ENCODE measurements around the gene TBL2. TPM values are rescaled to one million over a fixed set of nuclear protein-coding genes. Genes with fewer than 3 reads are reported as not detected.
"Not testable (repeated sequence)": the region's sequence is repeated elsewhere in the genome, so short reads cannot be mapped to it uniquely, and the experiment has no call there.

TBL2 gene
- total RNA-seq, 4 donors from 2014 or later: 19.1 to 52.5 (median 38.2) TPM

DNA sequence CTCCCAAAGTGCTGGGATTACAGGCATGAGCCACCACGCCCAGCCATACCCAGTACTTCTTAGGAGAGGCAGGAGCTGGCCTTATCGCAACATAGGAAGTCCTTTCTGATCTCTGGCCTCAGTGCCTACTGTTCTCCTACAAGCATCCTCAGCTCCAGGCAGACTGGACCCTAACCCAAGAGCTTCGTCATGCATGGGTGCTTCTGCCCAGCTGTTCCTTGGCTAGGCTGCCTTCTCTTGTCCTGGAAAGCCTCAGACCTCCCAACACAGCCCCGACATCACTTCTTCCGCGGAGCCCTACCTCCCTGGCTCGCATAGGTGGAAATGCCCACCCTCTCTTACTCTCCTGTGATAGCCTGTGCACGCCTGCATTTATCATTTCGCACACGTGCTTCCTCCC is 36.7 kb downstream of the TBL2 start:
- TF ChIP-seq POLR2A (IDR thresholded peaks at IDR 0.05; ENCODE audit: low read depth): no peak
- intact Hi-C loops (cut with DNase I): no loop called here
- Histone ChIP-seq H3K27me3 (no peaks in the 10 kb centered on the region), H3K9me3 (no peaks in the 10 kb centered on the region), H3K4me3 (no peak overlapping the region), H3K4me1 (peaks cover 0 to 12% (median 2%) of the 10 kb centered on the region in 4 donors), H3K27ac (replicated peaks in 1 of 4) (no peak overlapping the region), H3K36me3 (peaks cover 63 to 90% (median 79%) of the 10 kb centered on the region in 4 donors)
- 95% methylated on average over 10 of the region's 10 CpGs for WGBS
- DNase-seq (ENCODE audit: extremely low spot score): no peak

DNA sequence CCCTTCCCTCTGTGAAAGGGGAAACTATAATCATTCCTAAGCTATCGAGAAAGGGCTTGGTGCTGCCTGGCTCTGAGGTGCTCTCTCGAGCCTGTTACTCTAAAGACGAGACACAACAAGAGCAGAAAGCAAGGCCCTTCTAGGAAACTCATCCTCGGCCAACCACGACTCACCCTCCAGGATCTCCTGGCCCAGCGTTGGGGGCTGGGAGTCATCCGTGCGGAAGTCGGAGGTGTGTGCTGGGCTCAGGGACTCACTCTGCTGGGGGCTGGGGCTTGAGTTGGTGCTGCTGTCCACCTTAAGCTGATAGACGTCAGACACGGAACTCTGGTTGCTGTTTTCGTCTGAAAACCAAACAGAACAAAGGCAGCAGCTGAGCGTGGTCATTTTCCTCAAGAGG is 38.7 kb downstream of the TBL2 start:
- peaks cover 82 to 100% (median 93%) of the 10 kb centered on the region in 4 donors for H3K36me3 ChIP-seq
- 90% methylated on average over 13 of the region's 13 CpGs for WGBS
- no peaks in the 10 kb centered on the region for H3K27me3 ChIP-seq
- no peak for TF ChIP-seq POLR2A (IDR thresholded peaks at IDR 0.05; ENCODE audit: low read depth)
- TF ChIP-seq, protein P1, sequence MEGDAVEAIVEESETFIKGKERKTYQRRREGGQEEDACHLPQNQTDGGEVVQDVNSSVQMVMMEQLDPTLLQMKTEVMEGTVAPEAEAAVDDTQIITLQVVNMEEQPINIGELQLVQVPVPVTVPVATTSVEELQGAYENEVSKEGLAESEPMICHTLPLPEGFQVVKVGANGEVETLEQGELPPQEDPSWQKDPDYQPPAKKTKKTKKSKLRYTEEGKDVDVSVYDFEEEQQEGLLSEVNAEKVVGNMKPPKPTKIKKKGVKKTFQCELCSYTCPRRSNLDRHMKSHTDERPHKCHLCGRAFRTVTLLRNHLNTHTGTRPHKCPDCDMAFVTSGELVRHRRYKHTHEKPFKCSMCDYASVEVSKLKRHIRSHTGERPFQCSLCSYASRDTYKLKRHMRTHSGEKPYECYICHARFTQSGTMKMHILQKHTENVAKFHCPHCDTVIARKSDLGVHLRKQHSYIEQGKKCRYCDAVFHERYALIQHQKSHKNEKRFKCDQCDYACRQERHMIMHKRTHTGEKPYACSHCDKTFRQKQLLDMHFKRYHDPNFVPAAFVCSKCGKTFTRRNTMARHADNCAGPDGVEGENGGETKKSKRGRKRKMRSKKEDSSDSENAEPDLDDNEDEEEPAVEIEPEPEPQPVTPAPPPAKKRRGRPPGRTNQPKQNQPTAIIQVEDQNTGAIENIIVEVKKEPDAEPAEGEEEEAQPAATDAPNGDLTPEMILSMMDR (IDR thresholded peaks at IDR 0.05): no peak
- TF ChIP-seq POLR2AphosphoS5 (IDR thresholded peaks at IDR 0.05): no peak
- no peak for TF ChIP-seq EP300 (IDR thresholded peaks at IDR 0.05)
- no peak overlapping the region for H3K27ac ChIP-seq (replicated peaks in 1 of 4)
- H3K9me3 ChIP-seq: no peaks in the 10 kb centered on the region
- no peak for DNase-seq (ENCODE audit: extremely low spot score)
- H3K4me1 ChIP-seq: no peaks in the 10 kb centered on the region
- intact Hi-C loops (cut with DNase I): no loop called here
- no peak overlapping the region for H3K4me3 ChIP-seq

DNA sequence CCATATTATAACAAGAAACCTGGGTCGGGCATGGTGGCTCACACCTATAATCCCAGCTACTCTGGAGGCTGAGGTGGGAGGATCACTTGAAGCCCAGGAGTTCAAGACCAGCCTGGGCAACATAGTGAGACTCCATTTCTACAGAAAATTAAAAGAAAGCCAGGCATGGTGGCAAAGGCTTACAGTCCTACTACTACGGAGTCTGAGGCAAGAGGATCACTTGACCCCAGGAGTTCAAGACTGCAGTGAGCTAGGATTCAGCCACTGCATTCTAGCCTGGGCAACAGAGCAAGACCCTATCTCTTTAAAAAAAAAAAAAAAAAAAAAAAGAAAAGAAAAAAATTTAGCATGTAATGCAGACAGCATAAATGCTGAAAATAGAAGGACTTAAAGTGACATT is 39.9 kb downstream of the TBL2 start:
- H3K4me3 ChIP-seq; DNase-seq (ENCODE audit: extremely low spot score); intact Hi-C loops (cut with DNase I); H3K9me3 ChIP-seq; H3K27ac ChIP-seq (replicated peaks in 1 of 4); H3K27me3 ChIP-seq; H3K4me1 ChIP-seq: not testable (repeated sequence)
- H3K36me3 ChIP-seq: peaks cover 80 to 100% (median 90%) of the 10 kb centered on the region in 4 donors
- WGBS: 88% methylated on average over 2 of the region's 2 CpGs

DNA sequence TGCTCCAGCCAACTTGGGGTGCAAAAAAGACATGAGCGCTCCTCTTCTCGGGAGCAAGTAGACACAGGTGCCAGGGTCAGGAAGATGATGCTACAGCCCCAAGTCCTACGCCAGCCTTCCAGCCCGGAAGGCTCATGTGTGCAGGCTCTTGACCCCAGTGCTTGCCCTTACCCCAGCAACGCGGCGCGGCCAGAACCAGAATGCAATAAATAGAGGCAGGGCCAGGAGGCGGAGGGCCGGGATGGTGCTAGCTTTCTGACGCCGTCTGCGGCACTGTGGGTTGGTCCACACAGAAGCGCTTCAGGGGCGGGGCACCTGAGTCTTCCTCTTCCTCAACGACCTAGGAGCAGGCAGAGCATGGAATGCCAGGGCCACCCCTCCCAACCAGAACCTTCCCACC is 41.3 kb downstream of the TBL2 start:
- Histone ChIP-seq H3K4me1 (no peaks in the 10 kb centered on the region), H3K4me3 (no peak overlapping the region), H3K36me3 (peaks cover 66 to 96% (median 76%) of the 10 kb centered on the region in 4 donors), H3K27me3 (no peaks in the 10 kb centered on the region), H3K9me3 (no peaks in the 10 kb centered on the region), H3K27ac (replicated peaks in 1 of 4) (no peak overlapping the region)
- DNase-seq (ENCODE audit: extremely low spot score): no peak
- TF ChIP-seq POLR2A (IDR thresholded peaks at IDR 0.05; ENCODE audit: low read depth) (no peak), EP300 (IDR thresholded peaks at IDR 0.05) (no peak), POLR2AphosphoS5 (IDR thresholded peaks at IDR 0.05) (no peak)
- TF ChIP-seq, protein P1 (IDR thresholded peaks at IDR 0.05): no peak
- intact Hi-C loops (cut with DNase I): no loop called here
- 77% methylated on average over 3 of the region's 16 CpGs for WGBS

DNA sequence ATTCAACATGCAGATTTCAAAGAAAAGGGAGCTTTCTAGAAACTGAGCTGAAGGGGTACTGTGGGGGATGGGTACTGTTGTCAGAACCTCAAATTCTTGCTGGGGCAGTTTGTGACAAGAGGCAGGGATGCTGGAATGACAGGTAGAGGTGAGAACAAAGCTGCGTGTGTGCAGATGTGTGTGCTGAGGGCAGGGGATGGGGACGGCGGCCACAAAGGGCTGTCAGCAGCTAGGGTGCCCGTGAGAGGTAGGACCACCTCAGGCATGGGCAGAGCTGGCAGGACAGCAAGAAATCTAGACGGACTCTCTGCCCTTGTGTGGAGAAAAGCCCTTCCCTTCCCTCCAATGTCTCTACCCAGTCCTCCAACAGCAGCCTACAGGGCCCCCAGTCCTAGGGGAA is 41.9 kb downstream of the TBL2 start:
- H3K27me3 ChIP-seq: no peaks in the 10 kb centered on the region
- H3K27ac ChIP-seq (replicated peaks in 1 of 4): no peak overlapping the region
- 85% methylated on average over 5 of the region's 5 CpGs for WGBS
- no peak for DNase-seq (ENCODE audit: extremely low spot score)
- H3K9me3 ChIP-seq: no peaks in the 10 kb centered on the region
- TF ChIP-seq POLR2AphosphoS5 (IDR thresholded peaks at IDR 0.05) (no peak), POLR2A (IDR thresholded peaks at IDR 0.05; ENCODE audit: low read depth) (no peak), EP300 (IDR thresholded peaks at IDR 0.05) (no peak)
- TF ChIP-seq, protein P1 (IDR thresholded peaks at IDR 0.05): no peak
- intact Hi-C loops (cut with DNase I): no loop called here
- no peak overlapping the region for H3K4me3 ChIP-seq
- no peaks in the 10 kb centered on the region for H3K4me1 ChIP-seq
- peaks cover 60 to 90% (median 70%) of the 10 kb centered on the region in 4 donors for H3K36me3 ChIP-seq

DNA sequence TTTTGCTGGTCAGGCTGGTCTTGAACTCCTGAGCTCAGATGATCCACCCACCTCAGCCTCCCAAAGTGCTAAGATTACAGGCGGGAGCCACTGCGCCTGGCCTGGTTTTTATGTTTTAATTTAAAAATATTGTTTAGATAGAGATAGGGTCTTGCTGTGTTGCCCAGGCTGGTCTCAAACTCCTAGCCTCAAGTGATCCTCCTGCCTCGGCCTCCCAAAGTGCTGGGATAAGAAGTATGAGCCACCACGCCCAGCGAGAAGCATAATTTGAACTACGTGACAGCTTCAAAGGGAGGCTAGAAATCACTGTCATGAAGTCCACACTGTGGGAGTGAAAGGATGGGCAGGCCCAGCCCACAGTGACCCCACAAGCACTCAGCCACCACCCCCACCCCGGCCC is 42.5 kb downstream of the TBL2 start:
- 94% methylated on average over 7 of the region's 7 CpGs for WGBS

More for the DNA sequence above, 42.5 kb downstream of the TBL2 start:
- H3K27me3 ChIP-seq; H3K9me3 ChIP-seq; H3K4me1 ChIP-seq; H3K4me3 ChIP-seq; DNase-seq (ENCODE audit: extremely low spot score); intact Hi-C loops (cut with DNase I); H3K27ac ChIP-seq (replicated peaks in 1 of 4): not testable (repeated sequence)
- H3K36me3 ChIP-seq: peaks cover 55 to 85% (median 65%) of the 10 kb centered on the region in 4 donors
